Activated CD4-positive, alpha-beta T cell treated with anti-CD3 and anti-CD28 coated beads, Interleukin-10, Interleukin-2, amounts not matched to agents 100 ng/mL and 50 ng/mL, durations not matched to agents 16 hours and 8 hours (primary cell): ENCODE results near the gene PDSS2.

ENCODE experiments used
- DNase-seq: peaks from one replicate; pipeline ENCODE4 v3.0.0-alpha.2; 2020

PDSS2 gene

DNA sequence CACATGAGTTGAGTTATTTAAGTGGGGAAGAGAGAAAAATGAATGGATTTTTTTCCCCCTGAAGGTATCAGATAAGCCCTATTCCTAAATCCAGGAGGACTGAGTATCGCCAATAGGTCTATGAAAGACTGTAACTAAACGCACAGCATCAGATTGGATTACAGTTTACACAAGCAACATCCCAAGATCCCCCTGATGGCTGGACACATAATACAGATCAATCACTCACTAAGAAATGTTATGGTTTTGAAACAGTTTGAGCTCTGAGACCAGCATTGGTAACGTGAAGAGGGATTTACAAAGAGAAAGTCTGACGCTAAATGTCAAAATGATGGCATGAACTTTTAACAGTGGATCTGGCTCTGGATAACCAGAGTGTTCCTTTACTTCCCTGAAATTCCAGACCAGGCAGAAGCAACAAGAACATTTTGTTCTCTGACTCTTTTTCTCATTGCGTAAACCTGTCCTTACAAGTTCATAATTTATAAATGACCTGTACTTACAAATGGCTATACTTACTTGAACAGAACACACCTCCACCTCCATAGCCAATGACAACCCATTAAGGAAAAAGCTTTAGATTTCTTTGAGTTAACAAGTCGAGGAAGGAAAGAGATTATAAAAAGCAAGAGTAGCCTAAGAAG, 212.3 kb downstream of the PDSS2 start:
- DNase-seq = no peak

GRCh38 chr6:107246249-107246971, 213.0 kb downstream of the PDSS2 start:
- DNase-seq = no peak

GRCh38 chr6:107244742-107245480, 214.5 kb downstream of the PDSS2 start:
- DNase-seq = no peak

DNA sequence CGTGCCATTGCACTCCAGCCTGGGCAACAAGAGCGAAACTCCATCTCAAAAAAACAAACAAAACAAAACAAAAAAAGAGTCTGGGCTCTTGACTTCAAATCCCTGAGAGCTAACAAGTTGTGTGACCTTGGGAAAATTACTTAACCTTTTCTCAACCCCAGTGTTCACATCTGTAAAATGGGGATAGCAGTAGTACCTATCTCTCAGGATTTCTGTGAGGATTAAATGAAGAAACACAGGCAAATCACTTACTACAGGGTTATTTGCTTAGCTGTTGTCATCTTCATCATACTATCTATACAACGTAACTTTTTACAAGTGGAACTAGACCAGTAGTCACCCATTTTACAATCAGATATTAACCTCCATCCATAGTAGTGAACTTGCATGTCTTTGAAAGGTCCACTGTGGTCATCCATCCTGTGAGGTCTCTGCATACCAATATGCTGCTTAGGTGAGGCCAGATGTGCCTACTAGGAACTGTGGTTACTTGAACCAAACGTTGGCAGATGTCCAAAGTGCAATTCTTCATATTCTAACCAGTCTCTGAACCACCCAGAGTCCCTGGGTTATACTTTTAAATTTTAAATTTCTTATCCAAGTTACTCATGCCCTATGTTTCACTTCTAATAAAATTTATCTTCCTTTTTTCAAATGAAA, 215.2 kb downstream of the PDSS2 start:
- DNase-seq = no peak

DNA sequence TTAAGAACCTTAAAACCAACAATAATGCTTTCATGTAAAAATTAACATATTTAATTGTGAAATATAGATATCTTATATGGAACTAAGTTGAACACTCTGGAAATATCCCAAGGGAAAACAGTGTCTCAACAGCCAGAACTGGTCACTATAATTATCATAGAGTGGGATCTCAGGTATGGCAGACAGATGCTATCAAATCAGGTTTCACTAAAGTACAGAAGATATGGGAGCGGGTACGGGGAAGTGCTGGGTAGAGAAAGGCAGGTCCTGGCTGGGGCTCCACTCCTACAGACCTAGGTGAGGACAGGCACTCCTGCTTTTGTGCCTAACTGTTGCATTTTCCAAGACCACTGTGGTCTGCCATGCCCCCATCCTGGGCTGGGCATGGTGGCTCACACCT, 215.9 kb downstream of the PDSS2 start:
- no peak for DNase-seq

DNA sequence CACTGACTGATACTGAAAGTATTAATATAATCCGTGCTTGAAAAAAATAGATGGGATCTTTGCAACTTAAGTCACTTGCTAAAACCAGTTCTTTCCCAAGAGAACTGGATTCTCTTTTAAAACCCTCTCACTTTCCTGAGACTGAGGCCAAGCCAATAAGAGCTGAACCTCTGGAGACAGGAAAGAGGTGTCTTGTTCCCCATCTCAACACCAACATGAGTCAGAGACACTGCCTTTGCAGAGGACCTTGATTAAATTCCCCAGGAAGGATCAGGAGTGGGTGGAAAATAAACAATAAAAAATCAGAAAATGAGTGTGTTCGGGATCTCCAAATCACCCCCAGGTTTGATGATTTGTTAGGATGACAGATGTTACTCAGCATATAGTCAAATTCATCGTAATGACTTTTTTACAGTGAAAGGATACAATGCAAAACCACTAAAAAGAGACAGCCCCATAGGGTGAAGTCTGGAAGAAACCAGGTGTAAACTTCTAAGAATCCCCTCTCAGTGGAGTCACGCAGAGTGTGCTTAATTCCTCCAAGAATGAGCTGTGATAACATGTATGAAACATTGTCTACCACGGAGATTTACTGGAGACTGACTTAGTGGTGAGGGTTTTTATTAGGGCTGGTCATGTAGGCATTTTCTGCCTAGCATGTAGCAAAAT, 221.2 kb downstream of the PDSS2 start:
- DNase-seq = peak; percentile 2

DNA sequence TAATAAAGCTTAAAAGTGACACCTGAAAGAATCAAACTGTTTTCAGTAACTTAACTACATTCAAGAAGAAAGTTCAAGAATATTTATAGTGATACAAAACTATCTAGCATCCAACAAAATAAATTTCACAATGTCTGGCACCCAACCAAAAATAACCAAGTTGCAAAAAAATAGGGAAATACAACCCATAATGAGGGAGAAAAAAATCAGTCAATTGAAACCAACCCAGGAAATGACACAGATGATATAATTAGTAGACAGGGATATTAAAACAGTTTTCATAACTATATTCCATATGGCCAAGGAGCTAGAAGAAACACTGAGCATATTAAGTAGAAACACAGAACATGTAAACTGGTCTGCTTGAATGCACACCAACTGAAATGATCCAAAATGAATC, 223.9 kb downstream of the PDSS2 start:
- no peak for DNase-seq

DNA sequence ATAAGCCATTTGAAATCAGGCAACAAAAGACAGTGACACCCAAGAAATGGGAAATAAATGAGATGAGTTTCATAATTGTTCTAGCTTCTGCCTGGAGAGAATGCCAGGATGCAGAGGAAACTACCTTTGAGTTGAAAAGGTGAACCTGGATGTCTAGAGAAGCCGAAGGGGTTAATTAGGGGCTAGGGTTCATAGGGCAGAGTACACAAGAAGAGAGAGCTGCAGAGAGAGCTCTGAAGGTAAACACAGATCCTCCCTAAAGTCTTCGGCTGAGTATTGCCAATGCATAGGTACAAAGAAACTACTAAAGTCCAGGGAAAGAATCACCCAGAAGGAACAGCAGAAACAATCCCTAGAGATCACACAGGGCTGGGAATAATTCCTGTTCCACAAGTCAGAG, 224.4 kb downstream of the PDSS2 start:
- no peak for DNase-seq

DNA sequence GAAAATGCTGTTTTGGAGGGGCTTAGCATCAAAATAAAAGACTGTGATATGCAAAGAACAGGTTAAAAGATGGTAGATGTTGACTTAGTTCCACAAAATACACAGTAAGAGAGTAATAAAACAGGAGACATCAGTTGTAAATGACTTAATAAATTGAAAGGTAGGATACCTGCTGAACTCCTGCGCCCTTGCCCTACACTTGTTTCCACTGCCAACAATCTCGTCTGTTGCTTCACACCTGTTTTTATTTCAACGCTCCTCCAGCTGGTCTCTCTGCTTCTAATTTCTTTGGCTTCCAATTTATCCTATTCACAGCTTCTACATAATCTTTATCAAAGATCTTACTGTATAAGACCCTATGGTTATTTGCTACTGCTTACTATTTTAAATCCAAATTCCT, 228.1 kb downstream of the PDSS2 start:
- no peak for DNase-seq

DNA sequence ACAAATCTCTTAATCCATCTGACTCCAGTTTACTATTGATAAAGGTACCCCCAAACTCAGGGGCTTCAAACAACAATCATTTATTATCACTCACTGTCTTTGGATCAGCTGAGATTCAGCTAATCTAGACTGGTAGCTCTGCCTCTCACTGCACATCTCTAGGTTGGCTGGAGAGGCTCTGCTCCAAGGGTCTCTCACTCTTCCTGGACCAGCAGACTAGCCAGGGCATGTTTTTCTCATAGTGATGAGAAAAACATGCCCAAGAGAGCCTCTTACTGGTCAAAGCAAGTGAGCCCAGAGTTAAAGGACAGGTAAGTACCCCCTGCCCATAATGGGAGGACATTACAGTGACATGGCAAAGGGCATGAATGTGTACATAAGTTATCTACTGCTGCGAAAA, 228.9 kb downstream of the PDSS2 start:
- no peak for DNase-seq

- no peak for DNase-seq
Observed at GRCh38 chr6:107230024-107230423, 229.3 kb downstream of the PDSS2 start.

- DNase-seq = no peak
Observed at GRCh38 chr6:107228754-107229153, 230.6 kb downstream of the PDSS2 start.

GRCh38 chr6:107221519-107221918, 237.8 kb downstream of the PDSS2 start:
- no peak for DNase-seq

DNA sequence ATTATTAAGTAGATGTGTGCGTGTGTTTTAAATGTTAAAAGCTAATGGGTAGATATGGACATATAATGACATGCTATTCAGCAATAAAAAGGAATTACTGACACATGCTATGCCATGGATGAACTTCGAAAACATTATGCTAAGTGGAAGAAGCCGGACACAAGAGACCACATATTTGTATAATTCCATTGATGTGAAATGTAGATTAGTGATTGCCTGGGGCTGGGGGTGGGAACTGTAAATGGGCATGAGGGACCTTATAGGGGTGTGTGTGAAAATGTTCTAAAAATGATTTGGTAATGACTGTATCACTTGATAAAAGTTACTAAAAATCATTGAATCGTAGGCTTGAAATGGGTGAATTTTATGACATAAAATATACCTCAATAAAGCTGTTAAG, 239.5 kb downstream of the PDSS2 start:
- DNase-seq = no peak

GRCh38 chr6:107218142-107218541, 241.2 kb downstream of the PDSS2 start:
- no peak for DNase-seq

GRCh38 chr6:107217248-107217647, 242.1 kb downstream of the PDSS2 start:
- no peak for DNase-seq

- no peak for DNase-seq
Observed at GRCh38 chr6:107216197-107216933, 243.0 kb downstream of the PDSS2 start.

DNA sequence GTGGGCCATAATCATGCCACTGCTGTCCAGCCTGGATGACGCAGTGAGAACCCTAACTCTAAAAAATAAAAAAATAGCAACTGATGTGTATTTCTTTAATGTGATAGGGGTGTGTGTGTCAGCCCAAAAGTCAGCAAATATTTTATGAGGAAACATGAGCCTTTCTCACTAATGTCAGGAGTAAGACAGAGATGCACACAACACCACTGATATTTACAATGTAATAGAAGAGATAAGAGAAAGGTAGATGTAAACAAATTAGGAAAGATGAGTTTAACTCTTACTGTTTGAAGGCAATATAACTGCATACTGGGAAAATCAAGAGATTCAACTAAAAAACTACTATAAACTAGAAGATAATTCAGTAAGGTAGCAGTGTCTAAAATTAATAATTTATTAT, 244.0 kb downstream of the PDSS2 start:
- DNase-seq = no peak

DNA sequence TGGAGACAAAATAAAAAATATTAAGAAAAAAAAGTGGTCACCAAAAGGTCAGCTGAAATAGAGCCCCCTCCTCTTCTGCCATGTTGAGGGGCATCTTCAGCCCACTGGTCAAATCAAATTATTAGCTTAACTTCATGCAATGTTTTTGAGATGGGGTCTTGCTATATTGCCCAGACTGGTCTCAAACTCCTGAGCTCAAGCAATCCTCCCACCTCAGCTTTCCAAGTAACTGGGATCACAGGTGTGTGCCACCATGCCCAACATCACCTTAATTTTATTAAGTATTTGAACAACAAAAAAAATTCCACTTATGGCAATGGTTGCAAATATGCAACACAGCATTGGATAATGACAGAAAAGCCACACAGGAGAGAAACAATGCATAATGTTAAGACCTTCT, 244.7 kb downstream of the PDSS2 start:
- DNase-seq = no peak

GRCh38 chr6:107209406-107210305, 249.7 kb downstream of the PDSS2 start:
- no peak for DNase-seq

- DNase-seq = no peak
Observed at GRCh38 chr6:107207251-107207873, 252.0 kb downstream of the PDSS2 start.
